ENCODE results near the gene MAML2.

GRCh38 chr11:96179905-96180304, 163.1 kb downstream of the MAML2 start:
- TF ChIP-seq CTCF (conservative IDR thresholded peaks at IDR 0.05): no peak
- no peak for TF ChIP-seq ZFX (IDR thresholded peaks at IDR 0.05)

Measured in C4-2B (cell line).